BE2C (cell line): ENCODE results near the gene MYRIP.

Experiments used
- DNase-seq: peaks from one replicate; pipeline ENCODE4 v3.0.0-alpha.2; 2020
- H3K27me3 ChIP-seq: fragments of 250-450 bp; sonication (Bioruptor Pico); 2 replicates; pipeline ENCODE4 v1.5.1; 2020; ENCODE audit warnings: mild to moderate bottlenecking
- H3K36me3 ChIP-seq: fragments of 250-450 bp; sonication (Bioruptor Pico); 2 replicates; pipeline ENCODE4 v1.5.1; 2020; ENCODE audit warnings: mild to moderate bottlenecking
- H3K4me1 ChIP-seq: fragments of 250-450 bp; sonication (Bioruptor Pico); 2 replicates; pipeline ENCODE4 v1.5.1; 2020
- H3K4me3 ChIP-seq: 2 replicates; pipeline ENCODE4 v1.5.1; 2011; ENCODE audit warnings: low read depth, low read length
- H3K9me3 ChIP-seq: fragments of 250-450 bp; sonication (Bioruptor Pico); 2 replicates; pipeline ENCODE4 v1.5.1; 2020
- CTCF ChIP-seq: IDR thresholded peaks from 2 replicates; pipeline ENCODE4 v1.5.1; 2012; ENCODE audit warnings: mild to moderate bottlenecking, low read depth, low read length

MYRIP gene

GRCh38 chr3:40098261-40098759, 288.9 kb downstream of the MYRIP start:
- DNase-seq = no peak
- no peaks in the 10 kb centered on the region for H3K4me1 ChIP-seq
- no peaks in the 10 kb centered on the region for H3K27me3 ChIP-seq
- H3K9me3 ChIP-seq = no peaks in the 10 kb centered on the region
- no peak for TF ChIP-seq CTCF
- no peaks in the 10 kb centered on the region for H3K36me3 ChIP-seq
- H3K4me3 ChIP-seq = no peak overlapping the region

DNA sequence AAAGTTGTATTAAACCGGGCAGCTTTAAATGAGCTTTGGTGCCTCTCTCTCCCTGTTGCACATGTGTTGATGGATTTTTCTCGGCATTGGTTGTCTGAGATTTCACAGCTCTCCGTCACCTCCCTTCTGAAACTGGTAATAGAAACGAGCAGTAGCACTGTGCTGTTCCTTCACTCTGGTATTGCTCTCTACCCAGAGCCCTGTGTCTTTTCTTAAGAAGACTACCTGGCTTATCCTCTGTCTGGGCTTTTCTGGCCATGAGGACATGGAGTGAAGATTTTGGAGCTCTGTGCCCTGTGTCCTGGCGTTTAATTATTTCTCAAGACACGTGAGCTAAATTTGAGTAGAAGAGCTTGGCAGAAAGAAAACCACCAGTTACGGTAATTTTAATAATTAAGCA, 290.5 kb downstream of the MYRIP start:
- Histone ChIP-seq H3K27me3 (no peaks in the 10 kb centered on the region), H3K9me3 (no peaks in the 10 kb centered on the region), H3K4me1 (no peaks in the 10 kb centered on the region), H3K36me3 (no peaks in the 10 kb centered on the region), H3K4me3 (no peak overlapping the region)
- no peak for TF ChIP-seq CTCF
- no peak for DNase-seq

GRCh38 chr3:40102182-40102581, 292.8 kb downstream of the MYRIP start:
- Histone ChIP-seq H3K4me1 (no peaks in the 10 kb centered on the region), H3K9me3 (no peaks in the 10 kb centered on the region), H3K4me3 (no peak overlapping the region), H3K27me3 (no peaks in the 10 kb centered on the region), H3K36me3 (no peaks in the 10 kb centered on the region)
- no peak for DNase-seq
- no peak for TF ChIP-seq CTCF

- Histone ChIP-seq H3K36me3 (no peaks in the 10 kb centered on the region), H3K4me1 (no peaks in the 10 kb centered on the region), H3K9me3 (no peaks in the 10 kb centered on the region), H3K4me3 (no peak overlapping the region), H3K27me3 (no peaks in the 10 kb centered on the region)
- TF ChIP-seq CTCF = no peak
- no peak for DNase-seq
Measured at GRCh38 chr3:40103829-40104228, 294.4 kb downstream of the MYRIP start.

- no peaks in the 10 kb centered on the region for H3K36me3 ChIP-seq
- no peak for DNase-seq
- no peak for TF ChIP-seq CTCF
- no peaks in the 10 kb centered on the region for H3K27me3 ChIP-seq
- H3K4me1 ChIP-seq = no peaks in the 10 kb centered on the region
- no peak overlapping the region for H3K4me3 ChIP-seq
- H3K9me3 ChIP-seq = no peaks in the 10 kb centered on the region
Measured at GRCh38 chr3:40104441-40104840, 295.0 kb downstream of the MYRIP start.

DNA sequence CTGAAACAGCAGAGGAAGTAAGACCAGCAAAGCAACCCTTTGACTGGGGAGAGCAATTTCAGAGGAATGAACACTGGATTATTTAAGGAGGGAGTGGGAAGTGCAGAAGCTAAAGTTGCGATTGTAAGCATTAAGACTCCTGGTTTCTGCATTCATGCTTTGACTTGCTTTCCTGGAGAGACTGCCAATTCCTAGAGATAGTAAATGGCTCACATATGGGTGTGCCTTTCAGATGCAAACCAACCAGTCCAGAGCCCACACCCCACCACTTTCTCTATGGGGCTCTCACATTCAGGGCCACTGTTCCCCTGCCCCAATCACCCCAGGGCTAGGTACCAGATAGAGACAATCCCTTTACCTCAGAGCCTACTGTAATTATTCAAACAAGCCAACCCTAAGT, 299.2 kb downstream of the MYRIP start:
- Histone ChIP-seq H3K4me3 (no peak overlapping the region), H3K27me3 (no peaks in the 10 kb centered on the region), H3K36me3 (no peaks in the 10 kb centered on the region), H3K4me1 (no peaks in the 10 kb centered on the region), H3K9me3 (no peaks in the 10 kb centered on the region)
- TF ChIP-seq CTCF = no peak
- DNase-seq = no peak
